Activated CD4-positive, alpha-beta T cell treated with anti-CD3 and anti-CD28 coated beads, Interleukin-2, amount 50 U/mL, for 24 hours (primary cell): ENCODE data around the gene SRD5A1.
A peak's percentile ranks its signal among the peaks of the same experiment; 100 is the strongest.

Experiments used
- DNase-seq, 2 donors: peaks; one replicate each; pipeline ENCODE4 v3.0.0-alpha.2; 2020; ENCODE audit warnings: low read depth in 1 of 2, low spot score in 1 of 2

SRD5A1 gene

GRCh38 chr5:6711409-6712141 is 78.3 kb downstream of the SRD5A1 start:
- no peak for DNase-seq

GRCh38 chr5:6712142-6712576 is 78.9 kb downstream of the SRD5A1 start:
- peak; percentile 30 to 41 for DNase-seq

GRCh38 chr5:6712577-6713273 is 79.5 kb downstream of the SRD5A1 start:
- DNase-seq = peak; percentile 95 to 97

GRCh38 chr5:6713274-6714225 is 80.3 kb downstream of the SRD5A1 start, which contains the start of gene TENT4A:
TSS of gene TENT4A (plus strand) at chr5:6713432. CDS start at chr5:6713984, 552 bp downstream.
- DNase-seq = no peak

- DNase-seq = no peak
These were observed 81.2 kb downstream of the SRD5A1 start for GRCh38 chr5:6714226-6715041.

- DNase-seq = no peak
These were observed 82.0 kb downstream of the SRD5A1 start for GRCh38 chr5:6715271-6715670.

- DNase-seq = no peak
These were observed 82.8 kb downstream of the SRD5A1 start for GRCh38 chr5:6715758-6716628.

- no peak for DNase-seq
These were observed 83.4 kb downstream of the SRD5A1 start for GRCh38 chr5:6716629-6717149.

- no peak for DNase-seq
These were observed 84.0 kb downstream of the SRD5A1 start for GRCh38 chr5:6717247-6717646.

GRCh38 chr5:6717687-6718086 is 84.4 kb downstream of the SRD5A1 start:
- DNase-seq = no peak

GRCh38 chr5:6718161-6718681 is 85.0 kb downstream of the SRD5A1 start:
- DNase-seq = no peak

GRCh38 chr5:6718718-6719117 is 85.5 kb downstream of the SRD5A1 start:
- no peak for DNase-seq

GRCh38 chr5:6719417-6719816 is 86.2 kb downstream of the SRD5A1 start:
- no peak for DNase-seq

- no peak for DNase-seq
These were observed 86.8 kb downstream of the SRD5A1 start for GRCh38 chr5:6719896-6720560.

GRCh38 chr5:6720561-6720921 is 87.3 kb downstream of the SRD5A1 start:
- no peak for DNase-seq

GRCh38 chr5:6721442-6721841 is 88.2 kb downstream of the SRD5A1 start:
- no peak for DNase-seq

- DNase-seq = no peak
These were observed 88.8 kb downstream of the SRD5A1 start for GRCh38 chr5:6722015-6722414.

- DNase-seq = no peak
These were observed 90.0 kb downstream of the SRD5A1 start for GRCh38 chr5:6723122-6723815.
